H1 (cell line): ENCODE measurements around the gene ADPRM.

Source experiments
- BRCA1 ChIP-seq: IDR thresholded peaks from 2 replicates; pipeline ENCODE4 v1.6.1; 2012; ENCODE audit warnings: low read depth, low read length, improper control_type of control experiment
- CTCF ChIP-seq, 3 experiments: IDR thresholded peaks; 1 replicate in 2 of 3; 2 replicates in 1 of 3; pipeline versions ENCODE4 v1.5.1 to v1.6.1; 2011; ENCODE audit warnings: low read length in 3 of 3, mild to moderate bottlenecking in 3 of 3, inconsistent platforms in 2 of 3, low read depth in 1 of 3, moderate library complexity in 1 of 3; ENCODE audit not compliant: insufficient read depth in 1 of 3; ENCODE audit errors: control extremely low read depth in 1 of 3
- EZH2 ChIP-seq: fragments of 200-600 bp; sonication (generic); IDR thresholded peaks from 2 replicates; pipeline ENCODE4 v1.7.1; 2012; ENCODE audit warnings: low read depth, mild to moderate bottlenecking, moderate library complexity, low read length, inconsistent platforms; ENCODE audit not compliant: severe bottlenecking
- POLR2AphosphoS5 ChIP-seq: IDR thresholded peaks from 2 replicates; pipeline ENCODE4 v1.6.1; 2011; ENCODE audit warnings: low read depth, low read length
- RAD21 ChIP-seq, 2 experiments: IDR thresholded peaks in 1 of 2; conservative IDR thresholded peaks in 1 of 2; 2 replicates each; pipeline ENCODE4 v1.6.1; 2011; ENCODE audit warnings: low read depth in 2 of 2, low read length in 2 of 2, improper control_type of control experiment in 1 of 2, inconsistent platforms in 1 of 2, mild to moderate bottlenecking in 1 of 2, moderate library complexity in 1 of 2
- SIX5 ChIP-seq: IDR thresholded peaks from 2 replicates; pipeline ENCODE4 v1.6.1; 2011; ENCODE audit warnings: mild to moderate bottlenecking, low read depth, low read length
- SP2 ChIP-seq: IDR thresholded peaks from 2 replicates; pipeline ENCODE4 v1.6.1; 2012; ENCODE audit warnings: mild to moderate bottlenecking, low read length, inconsistent platforms
- TAF1 ChIP-seq: IDR thresholded peaks from 2 replicates; pipeline ENCODE4 v1.6.1; 2011; ENCODE audit warnings: mild to moderate bottlenecking, low read depth, low read length
- TBP ChIP-seq: IDR thresholded peaks from 2 replicates; pipeline ENCODE4 v1.6.1; 2011; ENCODE audit warnings: low read depth, low read length, improper control_type of control experiment

GRCh38 chr17:10705727-10706126 is 8.3 kb downstream of the ADPRM start:
- no peak for TF ChIP-seq POLR2AphosphoS5
- no peak for TF ChIP-seq CTCF (IDR thresholded peaks at IDR 0.05; ENCODE audit: control extremely low read depth in 1 of 3, insufficient read depth in 1 of 3, low read depth in 1 of 3, low read length in 3 of 3)
- no peak for TF ChIP-seq SIX5
- TF ChIP-seq SP2, result no peak
- no peak for TF ChIP-seq TAF1
- no peak for TF ChIP-seq RAD21 (IDR thresholded peaks at IDR 0.05 in 1 of 2, conservative IDR thresholded peaks at IDR 0.05 in 1 of 2; ENCODE audit: low read depth in 2 of 2, low read length in 2 of 2)
- TF ChIP-seq BRCA1, result no peak
- TF ChIP-seq EZH2, result no peak
- TF ChIP-seq TBP, result no peak
